HCT116 (cell line): Measurements from ENCODE around the gene KRT81.

Experiments
- CBX3 ChIP-seq: IDR thresholded peaks from 2 replicates; pipeline ENCODE4 v1.6.1; 2012; ENCODE audit warnings: low read depth
- CEBPB ChIP-seq: IDR thresholded peaks from 2 replicates; pipeline ENCODE4 v1.6.1; 2012; ENCODE audit warnings: low read depth
- ELF1 ChIP-seq: IDR thresholded peaks from 2 replicates; pipeline ENCODE4 v1.6.1; 2012; ENCODE audit warnings: low read depth, borderline replicate concordance
- EZH2phosphoT487 ChIP-seq: fragments of 200-600 bp; IDR thresholded peaks from 2 replicates; pipeline ENCODE4 v1.6.1; 2018; ENCODE audit warnings: antibody characterized with exemption, borderline replicate concordance
- FOSL1 ChIP-seq: IDR thresholded peaks from 2 replicates; pipeline ENCODE4 v1.6.1; 2012; ENCODE audit warnings: low read depth
- POLR2A ChIP-seq: IDR thresholded peaks from 2 replicates; pipeline ENCODE4 v1.7.0; 2011; ENCODE audit warnings: borderline replicate concordance; ENCODE audit not compliant: insufficient read depth, insufficient read length; ENCODE audit errors: extremely low read depth
- POLR2AphosphoS5 ChIP-seq: IDR thresholded peaks from 2 replicates; pipeline ENCODE4 v1.6.1; 2011; ENCODE audit warnings: mild to moderate bottlenecking, low read depth, low read length, moderate library complexity
- RAD21 ChIP-seq: IDR thresholded peaks from 2 replicates; pipeline ENCODE4 v1.6.1; 2012; ENCODE audit warnings: low read depth, mild to moderate bottlenecking
- SIN3A ChIP-seq: IDR thresholded peaks from 2 replicates; pipeline ENCODE4 v1.6.1; 2012; ENCODE audit warnings: low read depth
- SP1 ChIP-seq: IDR thresholded peaks from 2 replicates; pipeline ENCODE4 v1.6.1; 2012; ENCODE audit warnings: low read depth
- TF ChIP-seq, protein P1 (sequence below), 3 experiments: fragments of 200-600 bp in 1 of 3; sonication (generic) in 1 of 3; IDR thresholded peaks in 2 of 3; conservative IDR thresholded peaks in 1 of 3; 2 replicates each; pipeline ENCODE4 v1.5.1; 2012 to 2017; ENCODE audit warnings: low read depth in 2 of 3, low read length in 2 of 3, antibody characterized with exemption in 1 of 3, borderline replicate concordance in 1 of 3, control low read depth in 1 of 3, mild to moderate bottlenecking in 1 of 3, mixed read lengths in 1 of 3, mixed run types in 1 of 3, moderate library complexity in 1 of 3; ENCODE audit not compliant: insufficient read depth in 1 of 3
- TF ChIP-seq, protein P2 (sequence below): IDR thresholded peaks from 2 replicates; pipeline ENCODE4 v1.6.1; 2012
- TF ChIP-seq, protein P3 (sequence below): IDR thresholded peaks from 2 replicates; pipeline ENCODE4 v1.6.1; 2012; ENCODE audit warnings: low read depth
- TF ChIP-seq, protein P4 (sequence below): IDR thresholded peaks from 2 replicates; pipeline ENCODE4 v1.6.1; 2012

DNA sequence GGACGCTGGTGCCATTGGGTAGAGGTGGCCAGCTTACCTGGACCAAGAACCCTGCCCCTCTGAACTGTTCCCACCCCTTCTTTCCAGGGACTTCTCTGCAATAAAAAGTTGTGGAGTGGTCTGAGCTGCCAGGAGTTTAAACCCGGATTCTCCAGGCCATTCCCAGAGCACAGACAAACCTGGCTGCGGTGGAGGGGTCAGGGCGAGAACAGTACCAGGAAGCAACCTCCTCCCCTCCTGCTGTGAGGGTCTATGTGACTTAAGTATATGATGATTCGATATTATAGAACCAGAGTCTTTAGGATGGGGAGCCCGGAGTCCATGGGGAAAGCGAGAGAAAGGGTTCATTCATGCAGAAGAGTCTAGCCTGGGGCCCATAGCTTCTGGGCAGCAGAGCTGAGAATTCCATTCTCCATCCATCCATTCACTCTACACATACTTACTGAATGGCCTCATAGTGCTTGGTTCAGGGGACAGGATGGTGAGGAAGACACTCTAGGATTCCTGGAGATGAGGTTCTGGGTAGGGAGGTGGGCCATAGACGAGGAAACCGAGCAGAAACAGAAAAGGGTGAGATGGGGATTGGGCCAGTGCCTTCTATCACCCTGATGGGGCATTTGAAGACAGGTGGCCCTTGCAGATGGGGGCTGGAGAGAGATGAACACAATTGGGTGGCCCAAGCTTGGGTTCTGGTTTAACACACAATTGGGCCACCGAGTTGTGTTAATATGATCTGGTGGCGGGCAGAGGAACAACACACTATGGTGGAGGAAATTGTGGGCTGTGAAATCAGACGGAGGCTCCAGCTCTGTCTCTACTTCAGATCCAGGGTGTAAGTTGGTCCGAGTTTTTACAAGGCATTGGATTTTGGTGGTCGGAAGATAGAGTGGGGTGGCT, 11.7 kb downstream of the KRT81 start:
- TF ChIP-seq, protein P1, sequence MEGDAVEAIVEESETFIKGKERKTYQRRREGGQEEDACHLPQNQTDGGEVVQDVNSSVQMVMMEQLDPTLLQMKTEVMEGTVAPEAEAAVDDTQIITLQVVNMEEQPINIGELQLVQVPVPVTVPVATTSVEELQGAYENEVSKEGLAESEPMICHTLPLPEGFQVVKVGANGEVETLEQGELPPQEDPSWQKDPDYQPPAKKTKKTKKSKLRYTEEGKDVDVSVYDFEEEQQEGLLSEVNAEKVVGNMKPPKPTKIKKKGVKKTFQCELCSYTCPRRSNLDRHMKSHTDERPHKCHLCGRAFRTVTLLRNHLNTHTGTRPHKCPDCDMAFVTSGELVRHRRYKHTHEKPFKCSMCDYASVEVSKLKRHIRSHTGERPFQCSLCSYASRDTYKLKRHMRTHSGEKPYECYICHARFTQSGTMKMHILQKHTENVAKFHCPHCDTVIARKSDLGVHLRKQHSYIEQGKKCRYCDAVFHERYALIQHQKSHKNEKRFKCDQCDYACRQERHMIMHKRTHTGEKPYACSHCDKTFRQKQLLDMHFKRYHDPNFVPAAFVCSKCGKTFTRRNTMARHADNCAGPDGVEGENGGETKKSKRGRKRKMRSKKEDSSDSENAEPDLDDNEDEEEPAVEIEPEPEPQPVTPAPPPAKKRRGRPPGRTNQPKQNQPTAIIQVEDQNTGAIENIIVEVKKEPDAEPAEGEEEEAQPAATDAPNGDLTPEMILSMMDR (IDR thresholded peaks at IDR 0.05 in 2 of 3, conservative IDR thresholded peaks at IDR 0.05 in 1 of 3; ENCODE audit: borderline replicate concordance in 1 of 3, insufficient read depth in 1 of 3, low read depth in 2 of 3, low read length in 2 of 3), result no peak
- TF ChIP-seq ELF1, result no peak
- TF ChIP-seq, protein P2, sequence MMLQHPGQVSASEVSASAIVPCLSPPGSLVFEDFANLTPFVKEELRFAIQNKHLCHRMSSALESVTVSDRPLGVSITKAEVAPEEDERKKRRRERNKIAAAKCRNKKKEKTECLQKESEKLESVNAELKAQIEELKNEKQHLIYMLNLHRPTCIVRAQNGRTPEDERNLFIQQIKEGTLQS, result no peak
- TF ChIP-seq POLR2A, result no peak
- TF ChIP-seq CBX3, result no peak
- TF ChIP-seq EZH2phosphoT487, result no peak
- TF ChIP-seq, protein P3, sequence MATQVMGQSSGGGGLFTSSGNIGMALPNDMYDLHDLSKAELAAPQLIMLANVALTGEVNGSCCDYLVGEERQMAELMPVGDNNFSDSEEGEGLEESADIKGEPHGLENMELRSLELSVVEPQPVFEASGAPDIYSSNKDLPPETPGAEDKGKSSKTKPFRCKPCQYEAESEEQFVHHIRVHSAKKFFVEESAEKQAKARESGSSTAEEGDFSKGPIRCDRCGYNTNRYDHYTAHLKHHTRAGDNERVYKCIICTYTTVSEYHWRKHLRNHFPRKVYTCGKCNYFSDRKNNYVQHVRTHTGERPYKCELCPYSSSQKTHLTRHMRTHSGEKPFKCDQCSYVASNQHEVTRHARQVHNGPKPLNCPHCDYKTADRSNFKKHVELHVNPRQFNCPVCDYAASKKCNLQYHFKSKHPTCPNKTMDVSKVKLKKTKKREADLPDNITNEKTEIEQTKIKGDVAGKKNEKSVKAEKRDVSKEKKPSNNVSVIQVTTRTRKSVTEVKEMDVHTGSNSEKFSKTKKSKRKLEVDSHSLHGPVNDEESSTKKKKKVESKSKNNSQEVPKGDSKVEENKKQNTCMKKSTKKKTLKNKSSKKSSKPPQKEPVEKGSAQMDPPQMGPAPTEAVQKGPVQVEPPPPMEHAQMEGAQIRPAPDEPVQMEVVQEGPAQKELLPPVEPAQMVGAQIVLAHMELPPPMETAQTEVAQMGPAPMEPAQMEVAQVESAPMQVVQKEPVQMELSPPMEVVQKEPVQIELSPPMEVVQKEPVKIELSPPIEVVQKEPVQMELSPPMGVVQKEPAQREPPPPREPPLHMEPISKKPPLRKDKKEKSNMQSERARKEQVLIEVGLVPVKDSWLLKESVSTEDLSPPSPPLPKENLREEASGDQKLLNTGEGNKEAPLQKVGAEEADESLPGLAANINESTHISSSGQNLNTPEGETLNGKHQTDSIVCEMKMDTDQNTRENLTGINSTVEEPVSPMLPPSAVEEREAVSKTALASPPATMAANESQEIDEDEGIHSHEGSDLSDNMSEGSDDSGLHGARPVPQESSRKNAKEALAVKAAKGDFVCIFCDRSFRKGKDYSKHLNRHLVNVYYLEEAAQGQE, result no peak
- TF ChIP-seq SP1, result no peak
- TF ChIP-seq, protein P4, sequence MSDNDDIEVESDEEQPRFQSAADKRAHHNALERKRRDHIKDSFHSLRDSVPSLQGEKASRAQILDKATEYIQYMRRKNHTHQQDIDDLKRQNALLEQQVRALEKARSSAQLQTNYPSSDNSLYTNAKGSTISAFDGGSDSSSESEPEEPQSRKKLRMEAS, result no peak
- TF ChIP-seq CEBPB, result no peak
- no peak for TF ChIP-seq SIN3A
- TF ChIP-seq RAD21, result no peak
- no peak for TF ChIP-seq FOSL1
- TF ChIP-seq POLR2AphosphoS5, result no peak; the same call in 1 of the 2 replicates
